HPDE6-E6E7 (cell line): Measurements from ENCODE around the gene HLA-DQA1.
"Not testable (repeated sequence)": the region's sequence is repeated elsewhere in the genome, so short reads cannot be mapped to it uniquely, and the experiment has no call there.

Source experiments
- DNase-seq: peaks from one replicate; pipeline ENCODE4 v3.0.0; 2011; ENCODE audit warnings: missing footprints; ENCODE audit errors: extremely low spot score

HLA-DQA1 gene

DNA sequence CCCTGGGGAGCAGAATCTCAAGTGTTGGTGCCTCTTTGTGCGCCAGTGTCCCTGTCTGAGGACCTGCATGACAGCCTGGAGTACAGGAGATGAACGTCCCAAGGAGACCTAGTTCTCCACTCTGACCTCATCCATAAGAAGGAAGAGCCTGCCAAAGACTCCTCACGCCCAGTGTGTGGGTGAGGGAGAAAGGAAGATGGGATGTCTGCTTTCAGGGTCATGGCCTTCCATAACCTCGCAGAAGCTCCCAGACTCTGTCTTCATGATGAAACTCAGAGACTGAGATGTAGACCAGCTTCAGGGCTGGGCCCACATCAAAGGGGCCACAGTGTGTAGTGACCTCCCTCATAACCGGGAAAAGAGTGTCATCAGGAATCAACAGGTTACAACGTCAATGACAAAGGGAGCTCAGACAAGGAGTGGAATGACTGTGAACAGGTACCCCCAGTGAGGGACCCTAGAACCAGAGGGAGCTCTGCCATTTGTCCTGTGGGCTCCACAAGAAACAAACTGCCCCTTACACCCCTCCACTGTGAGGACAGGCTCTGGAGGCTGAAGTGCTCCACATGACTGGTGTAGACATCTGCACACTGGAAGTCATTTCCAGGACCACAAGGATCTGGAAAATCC is 21.2 kb downstream of the HLA-DQA1 start:
- DNase-seq: no peak

DNA sequence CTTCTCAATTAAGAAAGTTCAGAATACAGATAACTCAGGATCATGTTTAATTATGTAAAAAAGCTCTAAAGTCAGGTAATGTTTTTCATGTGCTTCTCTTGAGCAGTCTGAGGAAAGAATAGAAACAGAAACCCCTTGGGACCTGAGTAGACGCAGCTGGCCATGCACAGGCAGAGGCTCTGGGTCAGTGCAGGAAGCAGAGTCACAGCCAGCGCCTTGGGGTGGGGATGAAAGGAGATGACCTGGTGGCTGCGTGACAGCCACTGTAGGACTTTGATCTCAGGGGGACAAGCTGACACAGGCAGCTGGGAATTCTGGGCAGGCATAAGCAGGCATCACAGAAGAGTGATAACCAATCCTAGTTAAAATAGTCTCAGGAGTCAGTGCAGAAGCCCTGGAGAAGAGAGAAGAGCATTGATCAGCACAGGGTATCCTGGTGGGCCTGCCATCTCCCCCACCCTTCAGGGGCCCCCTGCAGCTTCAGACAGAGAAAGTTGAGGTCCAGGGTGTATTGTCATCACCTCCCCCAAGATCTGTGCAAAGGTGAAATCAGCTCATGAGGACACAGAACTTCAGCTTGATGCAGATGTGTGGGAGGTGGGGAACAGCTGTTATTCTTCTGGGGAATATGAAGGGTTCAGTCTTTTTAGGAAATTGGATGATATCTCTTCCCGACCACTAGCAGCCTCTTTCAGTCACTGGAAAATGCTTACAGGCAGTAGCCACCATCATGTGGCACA is 22.8 kb downstream of the HLA-DQA1 start:
- no peak for DNase-seq

DNA sequence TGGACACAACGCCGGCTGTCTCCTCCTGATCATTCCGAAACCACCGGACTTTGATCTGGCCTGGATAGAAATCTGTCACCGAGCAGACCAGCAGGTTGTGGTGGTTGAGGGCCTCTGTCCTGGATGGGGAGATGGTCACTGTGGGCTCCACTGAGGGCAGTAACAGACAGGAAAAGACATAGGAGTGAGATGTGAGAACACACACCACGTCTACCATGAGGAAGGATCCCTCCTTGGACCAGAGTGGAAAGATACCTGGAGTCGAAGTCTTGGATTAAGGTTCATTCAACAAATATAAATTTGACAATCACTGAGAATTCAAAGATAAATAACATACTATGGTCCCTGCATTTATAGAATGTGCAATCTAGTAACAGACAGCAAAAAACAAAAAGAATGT is 24.9 kb downstream of the HLA-DQA1 start:
- no peak for DNase-seq

DNA sequence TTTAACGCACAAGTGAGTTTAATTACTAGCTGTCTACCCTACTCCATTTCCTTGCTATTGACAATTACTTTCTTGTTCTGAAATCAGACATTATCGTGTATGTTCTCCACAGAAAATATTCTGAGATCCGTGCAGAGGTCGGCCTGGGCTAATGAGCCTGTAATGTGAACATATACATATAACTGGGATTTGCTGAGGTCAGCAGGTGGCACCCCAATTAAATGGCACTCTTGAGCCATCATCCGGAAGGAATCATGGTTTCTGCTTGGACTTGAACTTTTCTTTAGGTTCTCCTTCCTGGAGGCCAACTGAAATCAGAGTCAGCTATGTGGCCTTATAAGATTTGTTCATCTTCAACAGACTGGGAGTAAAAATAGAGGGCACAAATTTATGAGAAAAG is 25.6 kb downstream of the HLA-DQA1 start:
- DNase-seq: no peak

DNA sequence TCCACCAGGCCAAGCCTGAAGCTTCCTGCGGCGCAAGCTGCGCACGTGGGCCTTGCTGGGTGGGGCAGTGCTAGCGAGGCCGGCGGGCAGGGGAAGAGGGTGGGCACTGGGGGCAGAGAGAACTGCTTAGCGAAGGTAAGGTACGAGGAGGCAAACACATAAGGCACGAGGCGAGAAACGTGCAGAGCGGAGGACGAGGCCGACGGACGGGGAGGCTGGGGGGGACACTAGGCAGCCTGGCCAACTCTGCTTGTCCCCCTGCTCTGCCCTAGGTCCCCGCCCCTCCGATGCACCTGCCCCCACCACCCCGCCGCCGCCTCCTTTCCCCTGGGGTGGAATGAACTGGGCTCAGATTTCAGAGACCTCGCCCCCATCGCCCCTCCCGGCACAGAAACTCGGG is 27.1 kb downstream of the HLA-DQA1 start:
- DNase-seq: no peak

DNA sequence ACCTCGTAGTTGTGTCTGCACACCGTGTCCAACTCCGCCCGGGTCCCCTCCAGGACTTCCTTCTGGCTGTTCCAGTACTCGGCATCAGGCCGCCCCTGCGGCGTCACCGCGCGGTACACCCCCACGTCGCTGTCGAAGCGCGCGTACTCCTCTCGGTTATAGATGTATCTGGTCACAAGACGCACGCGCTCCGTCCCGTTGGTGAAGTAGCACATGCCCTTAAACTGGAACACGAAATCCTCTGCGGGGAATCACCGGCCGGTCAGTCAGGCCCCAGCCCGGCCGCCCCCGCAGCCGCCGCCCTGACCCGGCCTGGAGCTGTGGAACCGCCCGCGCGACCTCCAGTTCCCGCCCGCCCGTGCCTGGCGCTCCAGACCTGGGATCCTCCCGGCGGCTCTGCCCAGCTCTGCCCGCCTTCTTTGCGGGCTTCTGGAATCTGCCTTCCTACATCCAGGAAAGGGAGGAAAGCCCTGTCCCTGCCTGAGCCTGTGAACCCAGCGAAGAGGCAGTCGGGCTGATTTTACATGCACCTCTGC is 27.7 kb downstream of the HLA-DQA1 start:
- DNase-seq: no peak

DNA sequence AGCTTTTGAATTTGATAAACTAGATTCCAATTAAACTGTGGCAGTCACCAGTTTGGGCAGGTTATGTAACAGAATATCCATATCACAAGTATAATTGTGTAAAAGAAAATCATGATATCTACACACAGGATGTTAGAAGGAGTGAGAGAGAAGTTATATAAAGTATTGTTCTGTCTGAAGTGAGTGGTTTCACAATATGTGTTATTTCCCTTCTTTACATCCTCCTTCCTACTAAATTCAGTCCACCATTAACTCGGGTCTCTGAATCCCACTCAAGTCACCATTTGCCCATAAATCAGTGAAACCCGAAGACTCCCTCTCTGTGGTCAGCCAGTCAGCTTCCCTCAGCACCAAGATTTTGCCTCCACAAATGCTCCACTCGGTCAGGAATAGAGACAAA is 28.5 kb downstream of the HLA-DQA1 start:
- DNase-seq: no peak

DNA sequence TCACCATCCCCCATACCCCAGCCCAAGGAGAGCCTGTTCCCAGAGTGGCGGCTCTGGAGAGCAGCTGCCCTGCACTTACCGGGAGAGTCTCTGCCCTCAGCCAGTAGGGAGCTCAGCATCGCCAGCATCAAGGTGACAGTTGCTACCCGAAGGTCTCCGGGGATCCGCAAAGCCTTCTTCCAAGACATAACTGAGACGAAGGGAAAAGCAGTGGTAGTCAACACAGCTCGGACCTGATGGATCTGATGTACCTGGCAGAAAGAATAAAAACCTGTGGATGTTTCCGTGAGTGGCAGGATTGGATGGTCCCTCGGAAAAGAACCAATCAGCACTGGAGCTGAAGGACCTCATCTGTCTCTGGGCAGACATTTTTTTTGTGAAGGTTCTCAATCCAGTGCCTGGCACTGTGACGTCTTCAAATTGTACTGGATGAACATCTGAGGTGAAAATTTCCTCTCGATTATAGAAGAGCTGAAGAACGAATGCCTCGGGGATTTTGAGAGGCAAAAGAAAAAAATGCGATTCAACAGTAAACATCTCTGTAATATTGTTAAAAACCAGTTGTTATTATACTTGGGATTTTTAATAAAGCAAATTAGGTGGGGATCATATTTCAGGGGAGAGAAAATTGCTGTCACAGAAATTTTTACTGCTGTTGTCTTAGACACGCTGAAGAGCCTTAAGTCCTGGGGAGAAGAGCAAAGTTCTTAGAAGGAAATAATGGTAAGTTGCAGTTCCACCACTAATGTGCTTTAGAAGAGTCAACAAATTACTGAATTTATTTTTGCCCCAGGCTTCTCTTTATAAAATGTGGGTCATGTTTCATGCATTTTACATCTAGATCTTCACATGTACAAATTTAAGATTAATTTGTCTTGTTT is 29.5 kb downstream of the HLA-DQA1 start, which contains the start of gene HLA-DQB1:
HLA-DQB1 (minus strand) TSS at position 238 of the 881 bp plus-strand sequence; CDS start at position 188, 50 bp downstream.
- DNase-seq: no peak

DNA sequence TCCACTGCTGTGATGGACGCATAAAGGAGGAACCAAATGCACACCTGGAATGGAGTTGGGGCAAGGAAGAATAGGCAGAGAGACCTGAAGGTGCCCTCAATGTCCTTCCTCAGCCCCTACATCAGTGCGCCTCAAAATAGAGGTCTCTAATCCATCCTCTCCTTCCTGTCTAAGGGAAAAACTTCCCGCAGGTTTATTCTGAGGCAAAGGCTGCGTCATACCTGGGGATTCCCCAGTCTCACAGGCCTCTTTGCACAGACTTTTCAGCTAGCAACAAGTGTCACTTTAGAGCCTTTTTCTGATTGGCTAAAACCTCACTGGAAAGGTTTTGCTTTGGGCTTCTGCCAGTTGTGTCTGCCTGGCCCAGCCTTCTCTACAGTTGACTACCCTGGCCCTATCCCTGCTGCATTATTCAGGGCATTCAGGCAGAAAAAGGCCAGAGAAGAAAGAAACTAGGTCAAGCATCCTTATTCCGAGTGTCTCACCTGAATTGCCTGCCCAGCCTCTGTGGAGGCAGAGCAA is 31.1 kb downstream of the HLA-DQA1 start:
- DNase-seq: peak; percentile 22

DNA sequence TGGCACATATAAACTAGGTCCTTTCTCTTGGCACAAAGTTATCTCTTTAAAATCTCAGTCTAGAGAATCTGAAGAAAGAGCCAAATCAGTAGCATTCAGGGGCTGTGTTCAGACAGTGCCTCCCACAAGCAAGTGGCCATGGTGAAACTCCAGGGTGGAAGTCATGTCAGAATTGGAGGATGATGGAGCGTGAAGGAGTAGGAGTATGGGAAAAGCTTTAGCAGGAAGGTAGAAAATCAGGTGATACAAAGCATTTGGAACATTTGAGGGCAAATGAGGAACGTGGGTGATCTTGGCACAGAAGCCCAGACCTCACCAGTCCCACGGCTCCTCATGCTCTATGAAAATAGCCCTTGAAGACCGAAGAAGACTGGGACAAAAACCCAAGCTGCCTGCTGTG is 32.0 kb downstream of the HLA-DQA1 start:
- no peak for DNase-seq

DNA sequence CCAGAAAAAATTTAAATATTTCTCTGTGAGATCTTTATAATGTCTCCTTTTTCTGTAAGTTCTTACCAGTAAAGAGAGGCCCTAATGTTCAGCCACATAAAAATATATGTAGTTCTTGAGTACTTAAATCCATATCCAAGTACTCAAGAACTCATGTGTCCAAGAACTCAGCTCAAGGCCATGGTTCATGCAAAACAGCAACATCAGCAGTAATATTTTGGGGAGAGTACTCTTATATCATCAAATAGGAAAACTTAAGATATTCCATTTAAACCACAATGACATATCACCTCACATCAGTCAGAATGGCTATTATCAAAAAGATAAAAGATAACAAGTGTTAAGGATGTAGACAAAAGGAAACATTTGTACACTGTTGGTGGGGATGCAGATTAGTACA is 32.7 kb downstream of the HLA-DQA1 start:
- no peak for DNase-seq

DNA sequence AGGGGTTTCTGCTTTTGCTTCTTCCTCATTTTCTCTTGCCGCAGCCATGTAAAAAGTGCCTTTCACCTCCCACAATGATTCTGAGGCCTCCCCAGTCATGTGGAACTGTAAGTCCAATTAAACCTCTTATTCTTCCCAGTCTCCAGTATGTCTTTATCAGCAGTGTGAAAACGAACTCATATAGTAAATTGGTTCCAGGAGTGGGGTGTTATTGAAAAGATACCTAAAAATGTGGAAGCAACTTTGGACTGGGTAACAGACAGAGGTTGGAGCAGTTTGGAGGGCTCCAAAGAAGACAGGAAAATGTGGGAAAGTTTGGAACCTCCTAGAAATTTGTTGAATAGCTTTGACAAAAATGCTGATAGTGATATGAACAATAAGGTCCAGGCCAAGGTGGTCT is 34.7 kb downstream of the HLA-DQA1 start:
- not testable (repeated sequence) for DNase-seq

DNA sequence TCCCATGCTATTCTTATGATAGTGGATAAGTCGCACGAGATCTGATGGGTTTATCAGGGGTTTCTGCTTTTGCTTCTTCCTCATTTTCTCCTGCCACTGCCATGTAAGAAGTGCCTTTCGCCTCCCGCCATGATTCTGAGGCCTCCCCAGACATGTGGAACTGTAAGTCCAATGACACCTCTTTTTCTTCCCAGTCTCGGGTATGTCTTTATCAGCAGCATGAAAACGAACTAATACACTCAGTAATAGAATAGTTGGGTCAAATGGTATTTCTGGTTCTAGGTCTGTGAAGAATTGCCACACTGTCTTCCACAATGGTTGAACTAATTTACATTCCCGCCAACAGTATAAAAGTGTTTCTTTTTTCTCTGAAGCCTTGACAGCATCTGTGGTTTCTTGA is 36.9 kb downstream of the HLA-DQA1 start:
- DNase-seq: not testable (repeated sequence)

DNA sequence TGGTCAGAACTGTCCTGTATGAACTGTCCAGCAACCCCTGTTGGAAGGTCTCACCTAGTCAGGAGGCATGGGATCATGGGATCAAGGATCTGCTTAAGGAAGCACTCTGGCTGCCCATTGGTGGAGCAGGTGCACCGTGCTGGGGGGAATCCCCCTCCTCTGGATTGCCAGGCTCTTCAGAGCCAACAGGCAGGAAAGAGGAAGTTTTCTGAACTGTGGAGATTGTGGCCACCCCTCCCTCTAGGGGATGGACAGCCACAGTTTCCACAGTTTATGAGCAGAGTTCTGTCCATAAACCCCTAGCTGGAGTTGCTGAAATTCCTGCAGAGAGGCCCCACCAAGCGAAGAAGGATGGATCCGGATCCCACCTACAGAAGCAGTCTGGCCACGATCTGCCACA is 42.3 kb downstream of the HLA-DQA1 start:
- DNase-seq: no peak

DNA sequence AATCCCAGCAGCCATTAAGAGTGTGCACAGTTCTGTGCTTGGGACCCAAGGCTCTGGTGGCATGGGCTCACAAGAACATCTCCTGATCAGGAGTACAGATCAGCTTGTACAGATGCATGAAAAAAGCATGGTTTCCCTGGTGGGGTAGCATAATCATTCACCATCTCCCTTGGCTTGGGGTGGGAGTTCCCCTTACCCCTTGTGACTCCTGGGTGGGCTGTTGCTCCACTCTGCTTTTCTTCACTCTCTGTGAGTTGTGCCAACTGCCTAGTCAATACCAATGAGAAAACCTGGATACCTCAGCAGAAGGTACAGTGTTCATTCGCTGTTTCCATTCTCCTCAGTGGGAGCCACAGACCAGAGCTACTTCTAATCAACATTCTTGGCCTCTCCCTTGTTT is 42.8 kb downstream of the HLA-DQA1 start:
- DNase-seq: no peak

DNA sequence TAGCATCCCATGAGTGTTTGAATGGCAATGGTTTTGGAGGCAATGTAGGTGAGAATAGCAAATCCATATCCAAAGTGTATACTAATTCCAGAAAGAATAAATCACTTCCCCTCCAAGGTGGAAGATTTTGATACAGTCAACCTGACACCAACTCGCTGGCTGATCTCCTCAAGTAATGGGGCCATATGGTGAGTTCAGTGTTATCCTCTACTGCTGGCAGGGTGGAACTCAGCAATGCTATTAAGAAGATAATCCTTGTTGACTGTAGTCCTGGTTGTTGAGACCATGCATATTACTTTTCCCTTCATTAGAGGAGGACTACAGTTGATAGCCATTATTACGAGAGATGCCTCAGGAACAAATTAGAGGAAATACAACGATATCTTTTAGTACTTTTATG is 47.0 kb downstream of the HLA-DQA1 start:
- DNase-seq: no peak

DNA sequence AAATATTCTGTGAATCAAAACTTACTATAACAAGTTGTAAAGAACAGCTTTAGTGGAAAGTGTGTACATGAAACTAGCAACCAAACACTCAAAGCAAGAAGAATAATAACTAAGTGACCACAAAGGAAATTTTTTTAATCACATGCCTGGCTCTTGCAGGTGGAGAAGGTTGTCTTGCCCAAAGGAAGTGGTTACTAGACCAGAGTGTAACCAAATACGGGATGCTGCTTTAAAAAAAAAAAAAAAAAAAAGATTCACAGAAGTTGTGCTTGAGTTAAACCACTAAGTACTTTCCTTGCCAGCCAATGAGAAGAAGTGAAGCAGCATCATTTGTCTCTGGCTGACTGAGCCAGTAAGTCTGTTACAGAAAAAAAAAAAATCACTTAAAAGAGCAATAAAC is 48.4 kb downstream of the HLA-DQA1 start:
- DNase-seq: no peak

DNA sequence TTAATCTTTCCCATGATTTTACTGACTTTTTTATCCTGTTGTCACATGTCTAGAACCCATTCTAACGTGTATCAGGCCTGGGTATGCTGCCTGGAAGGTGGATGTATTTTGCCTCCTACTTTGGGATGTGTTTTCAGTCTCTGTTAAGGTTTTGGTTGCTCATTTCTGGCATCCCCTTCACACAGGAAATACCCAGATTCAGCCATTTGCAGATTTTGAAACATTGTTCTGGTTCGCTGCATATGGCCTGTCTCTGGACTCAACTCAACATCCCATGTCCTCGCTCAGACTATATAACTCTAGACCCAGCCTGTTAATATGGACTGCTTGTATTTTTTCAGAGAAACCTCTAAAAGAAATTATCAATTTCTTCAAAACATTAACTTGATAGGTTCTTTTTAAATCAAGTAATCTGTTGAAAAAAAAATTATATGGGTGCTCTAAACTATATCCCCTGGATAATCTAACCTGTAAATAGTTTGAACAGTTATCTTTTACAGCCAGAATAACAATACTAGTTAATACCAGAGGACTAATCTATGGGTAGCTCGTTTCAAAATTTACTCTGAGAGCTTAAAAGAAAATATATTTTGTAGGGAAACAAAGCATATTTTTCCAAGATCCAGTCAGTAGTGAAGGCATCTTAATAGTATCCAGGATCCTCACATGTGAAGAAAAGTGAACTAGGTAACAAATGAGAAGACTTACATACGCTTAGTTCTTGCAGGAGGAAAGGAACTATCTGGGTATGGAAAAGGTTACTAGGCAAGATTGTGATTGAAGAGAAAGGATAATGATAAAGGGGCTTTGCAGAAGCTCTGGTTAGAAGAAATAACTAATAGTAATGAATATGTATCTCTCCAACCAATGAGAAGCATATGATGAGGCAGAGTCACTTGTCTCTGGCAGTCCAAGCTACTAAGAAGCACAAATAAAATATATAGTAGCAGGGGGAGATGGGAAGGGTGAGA is 52.6 kb downstream of the HLA-DQA1 start:
- no peak for DNase-seq

DNA sequence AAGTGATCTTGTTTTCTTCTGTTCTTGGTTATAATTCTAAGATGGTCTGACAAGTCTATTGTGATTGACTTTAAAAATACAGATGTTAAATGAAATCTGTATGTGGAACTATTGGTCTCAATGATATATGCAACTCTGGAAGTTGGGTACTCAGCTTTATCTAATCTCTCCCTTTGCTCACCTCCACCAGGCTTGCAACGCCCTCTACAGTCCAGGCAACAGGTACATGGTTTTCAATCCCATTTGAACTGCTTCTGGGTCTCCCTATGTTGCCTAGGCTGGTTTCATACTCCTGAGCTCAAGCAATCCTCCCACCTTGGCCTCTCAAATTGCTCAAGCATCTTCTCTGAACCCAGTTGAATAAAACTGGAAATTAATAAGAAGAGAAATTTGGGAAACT is 54.8 kb downstream of the HLA-DQA1 start:
- peak; percentile 15 for DNase-seq
